ENCODE measurements around the gene GOSR1. TPM values are rescaled to one million over a fixed set of nuclear protein-coding genes. Genes with fewer than 3 reads are reported as not detected.
"Not testable (repeated sequence)": the region's sequence is repeated elsewhere in the genome, so short reads cannot be mapped to it uniquely, and the experiment has no call there.

The GOSR1 gene
- total RNA-seq, 4 donors from 2014 or later: 28.4 to 62.0 (median 44.6) TPM

DNA sequence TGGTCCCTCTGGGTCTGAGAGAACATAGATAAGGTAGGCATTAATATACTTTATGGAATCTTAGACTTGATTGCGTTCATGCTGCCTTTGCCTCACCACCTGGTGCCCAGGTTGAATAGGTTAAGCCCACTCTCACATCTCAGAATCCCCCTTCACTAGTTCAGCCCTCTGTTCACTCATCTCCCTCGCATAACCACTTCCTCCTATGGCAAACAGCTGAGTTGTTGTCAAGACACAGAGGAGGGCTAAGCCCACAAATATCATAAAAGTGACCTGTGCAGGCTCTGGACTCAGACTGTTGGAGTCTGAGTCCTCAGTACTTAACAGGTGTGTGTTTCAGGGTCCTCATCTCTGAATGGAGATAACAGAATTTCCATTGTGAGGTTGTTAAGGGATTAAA lies 55.7 kb downstream of the GOSR1 start:
- 79 to 95% methylated on average over 2 of the region's 2 CpGs for WGBS, 2 donors (ENCODE audit: low coverage in 1 of 2)

DNA sequence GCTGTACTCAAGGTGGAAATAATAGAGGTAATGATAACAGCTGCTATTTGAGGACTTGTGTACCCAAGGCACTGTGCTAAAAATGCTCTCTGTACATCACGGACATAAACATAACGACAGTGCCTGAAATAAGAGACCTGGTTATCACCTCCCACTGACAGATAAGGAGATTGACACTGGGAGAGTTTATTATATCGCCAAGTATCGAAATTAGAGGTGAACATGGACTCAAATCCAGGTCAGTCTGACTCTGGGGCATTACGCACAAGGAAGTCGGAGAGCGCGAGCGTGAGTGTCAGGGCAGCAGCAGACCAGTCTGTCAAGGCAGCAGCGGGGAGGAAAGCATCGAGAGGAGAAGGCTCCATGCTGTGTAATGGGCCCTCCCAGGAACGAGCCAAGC lies 57.1 kb downstream of the GOSR1 start:
- ATAC-seq: no peak
- H3K36me3 ChIP-seq: peaks cover 0 to 16% of the 10 kb centered on the region in 2 donors
- H3K27me3 ChIP-seq: no peaks in the 10 kb centered on the region
- TF ChIP-seq EP300 (IDR thresholded peaks at IDR 0.05): no peak
- no peak for TF ChIP-seq POLR2AphosphoS5 (IDR thresholded peaks at IDR 0.05)
- no peak for TF ChIP-seq POLR2A (IDR thresholded peaks at IDR 0.05)
- TF ChIP-seq, protein P1, sequence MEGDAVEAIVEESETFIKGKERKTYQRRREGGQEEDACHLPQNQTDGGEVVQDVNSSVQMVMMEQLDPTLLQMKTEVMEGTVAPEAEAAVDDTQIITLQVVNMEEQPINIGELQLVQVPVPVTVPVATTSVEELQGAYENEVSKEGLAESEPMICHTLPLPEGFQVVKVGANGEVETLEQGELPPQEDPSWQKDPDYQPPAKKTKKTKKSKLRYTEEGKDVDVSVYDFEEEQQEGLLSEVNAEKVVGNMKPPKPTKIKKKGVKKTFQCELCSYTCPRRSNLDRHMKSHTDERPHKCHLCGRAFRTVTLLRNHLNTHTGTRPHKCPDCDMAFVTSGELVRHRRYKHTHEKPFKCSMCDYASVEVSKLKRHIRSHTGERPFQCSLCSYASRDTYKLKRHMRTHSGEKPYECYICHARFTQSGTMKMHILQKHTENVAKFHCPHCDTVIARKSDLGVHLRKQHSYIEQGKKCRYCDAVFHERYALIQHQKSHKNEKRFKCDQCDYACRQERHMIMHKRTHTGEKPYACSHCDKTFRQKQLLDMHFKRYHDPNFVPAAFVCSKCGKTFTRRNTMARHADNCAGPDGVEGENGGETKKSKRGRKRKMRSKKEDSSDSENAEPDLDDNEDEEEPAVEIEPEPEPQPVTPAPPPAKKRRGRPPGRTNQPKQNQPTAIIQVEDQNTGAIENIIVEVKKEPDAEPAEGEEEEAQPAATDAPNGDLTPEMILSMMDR (IDR thresholded peaks at IDR 0.05): no peak
- H3K4me1 ChIP-seq: no peaks in the 10 kb centered on the region
- H3K4me3 ChIP-seq: no peak overlapping the region
- WGBS, 2 donors (ENCODE audit: low coverage in 1 of 2): 57 to 82% methylated on average over 11 to 12 of the region's 12 CpGs
- no peak overlapping the region for H3K27ac ChIP-seq
- H3K9me3 ChIP-seq: no peaks in the 10 kb centered on the region

More for the DNA sequence above, 55.7 kb downstream of the GOSR1 start:
- Histone ChIP-seq H3K4me3 (no peak overlapping the region), H3K9me3 (no peaks in the 10 kb centered on the region), H3K4me1 (no peaks in the 10 kb centered on the region), H3K27ac (no peak overlapping the region), H3K27me3 (no peaks in the 10 kb centered on the region), H3K36me3 (peaks cover 0 to 16% of the 10 kb centered on the region in 2 donors)
- no peak for TF ChIP-seq POLR2AphosphoS5 (IDR thresholded peaks at IDR 0.05)
- TF ChIP-seq, protein P1 (IDR thresholded peaks at IDR 0.05): no peak
- TF ChIP-seq POLR2A (IDR thresholded peaks at IDR 0.05): no peak
- no peak for TF ChIP-seq EP300 (IDR thresholded peaks at IDR 0.05)
- no peak for ATAC-seq

DNA sequence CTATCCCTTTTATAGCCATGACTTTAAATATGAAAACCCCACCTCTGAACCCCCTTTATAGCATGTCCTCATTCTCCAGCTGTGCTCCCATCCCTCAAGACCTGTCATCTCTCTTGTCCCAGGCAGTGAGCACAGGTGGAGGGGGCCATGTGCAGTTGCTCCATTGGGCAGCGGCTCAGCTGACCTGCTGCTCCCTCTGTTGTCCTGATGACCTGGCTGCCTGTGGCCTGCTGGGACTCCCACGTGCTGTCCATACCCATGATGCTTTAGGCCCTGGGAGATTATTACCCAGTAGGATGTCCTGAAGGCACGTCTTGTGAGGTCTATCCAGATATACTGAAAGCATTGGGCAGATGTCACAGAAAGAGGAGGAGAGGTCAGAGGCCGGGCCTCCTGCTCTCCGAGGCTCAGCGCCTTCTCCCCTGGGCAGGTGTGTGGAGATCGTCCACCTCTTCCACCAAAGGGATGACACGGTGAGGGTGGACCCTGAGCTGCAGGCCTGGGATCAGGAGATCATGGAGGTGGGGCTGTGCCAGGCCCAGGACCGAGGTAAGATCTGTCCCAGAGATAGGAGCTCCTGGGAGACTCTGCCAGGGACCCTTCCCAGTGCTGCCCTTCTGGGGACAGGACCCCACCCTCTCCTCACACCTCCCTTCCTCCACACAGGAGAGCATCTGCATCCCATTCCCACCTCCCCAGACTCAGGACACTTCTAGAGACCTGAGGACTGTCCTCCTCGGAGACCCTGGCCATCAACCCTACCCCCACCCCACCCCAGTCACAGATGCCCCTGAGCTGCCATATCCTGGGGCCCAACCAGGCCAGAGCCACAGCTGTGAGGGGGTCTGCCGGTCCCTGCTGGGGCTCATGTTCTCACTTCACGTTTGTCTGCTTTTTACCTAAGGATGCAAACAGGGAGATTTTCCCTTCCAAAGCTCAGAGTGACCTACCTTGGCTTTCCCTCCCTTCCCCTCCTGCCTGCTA lies 58.0 kb downstream of the GOSR1 start:
- Histone ChIP-seq H3K4me1 (no peaks in the 10 kb centered on the region), H3K36me3 (peaks cover 0 to 12% of the 10 kb centered on the region in 2 donors), H3K27ac (no peak overlapping the region), H3K4me3 (no peak overlapping the region), H3K9me3 (no peaks in the 10 kb centered on the region), H3K27me3 (no peaks in the 10 kb centered on the region)
- no peak for TF ChIP-seq EP300 (IDR thresholded peaks at IDR 0.05)
- ATAC-seq: no peak
- WGBS, 2 donors (ENCODE audit: low coverage in 1 of 2): 67 to 90% methylated on average over 1 to 6 of the region's 12 CpGs

DNA sequence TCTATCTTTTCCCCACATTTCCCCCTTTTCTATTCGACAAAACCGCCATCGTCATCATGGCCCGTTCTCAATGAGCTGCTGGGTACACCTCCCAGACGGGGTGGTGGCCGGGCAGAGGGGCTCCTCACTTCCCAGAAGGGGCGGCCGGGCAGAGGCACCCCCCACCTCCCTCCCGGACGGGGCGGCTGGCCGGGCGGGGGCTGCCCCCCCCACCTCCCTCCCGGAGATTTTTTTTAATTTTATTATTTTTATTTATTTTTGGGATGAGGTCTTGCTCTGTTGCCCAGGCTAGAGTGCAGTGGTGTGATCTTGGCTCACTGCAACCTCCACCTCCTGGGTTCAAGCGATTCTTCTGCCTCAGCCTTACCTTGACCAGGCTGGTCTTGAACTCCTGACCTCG lies 59.6 kb downstream of the GOSR1 start:
- H3K4me3 ChIP-seq, H3K36me3 ChIP-seq, H3K4me1 ChIP-seq, ATAC-seq, H3K9me3 ChIP-seq, H3K27ac ChIP-seq, H3K27me3 ChIP-seq: not testable (repeated sequence)
- 92 to 100% methylated on average over 4 of the region's 16 CpGs for WGBS, 2 donors (ENCODE audit: low coverage in 1 of 2)

DNA sequence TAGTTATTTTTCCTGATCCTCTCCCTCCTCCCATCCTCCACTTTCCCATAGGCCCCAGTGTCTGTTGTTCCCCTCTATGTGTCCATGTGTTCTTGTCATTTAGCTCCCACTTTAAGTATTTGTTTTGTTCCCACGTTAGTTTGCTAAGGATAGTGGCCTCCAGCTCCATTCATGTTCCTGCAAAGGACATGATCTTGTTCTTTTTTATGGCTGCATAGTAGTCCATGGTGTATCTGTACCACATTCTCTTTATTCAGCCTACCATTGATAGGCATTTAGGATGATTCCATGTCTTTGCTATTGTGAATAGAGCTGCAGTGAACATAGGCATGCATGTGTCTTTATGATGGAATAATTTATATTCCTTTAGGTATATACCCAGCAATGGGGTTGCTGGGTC lies 60.5 kb downstream of the GOSR1 start:
- not testable (repeated sequence) for H3K9me3 ChIP-seq, H3K36me3 ChIP-seq, H3K27me3 ChIP-seq, H3K27ac ChIP-seq, H3K4me3 ChIP-seq, H3K4me1 ChIP-seq, ATAC-seq
- WGBS, 2 donors (ENCODE audit: low coverage in 1 of 2): 40 to 79% methylated on average over 1 of the region's 1 CpG

DNA sequence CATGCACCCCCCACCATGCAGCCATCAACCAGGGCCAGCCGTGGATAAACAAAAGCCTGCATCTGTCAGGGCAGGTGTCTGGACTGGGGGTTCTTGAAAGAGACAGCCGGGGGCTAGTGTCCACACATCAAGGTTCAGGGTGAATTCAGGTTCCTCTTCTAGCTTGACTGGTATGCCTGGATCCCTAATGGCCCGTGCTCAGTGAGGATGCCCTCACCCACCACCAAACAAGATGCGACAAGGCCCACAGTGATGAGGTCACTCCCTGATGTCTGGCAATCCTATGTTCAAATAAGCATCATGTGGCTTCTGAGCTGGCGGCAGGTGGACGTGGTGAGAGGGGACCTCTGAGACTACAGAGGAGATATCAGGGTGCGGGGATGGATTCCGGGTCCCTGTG lies 64.6 kb downstream of the GOSR1 start:
- Histone ChIP-seq H3K27ac (no peak overlapping the region), H3K4me3 (no peak overlapping the region), H3K27me3 (no peaks in the 10 kb centered on the region), H3K36me3 (peaks cover 0 to 5% of the 10 kb centered on the region in 2 donors), H3K4me1 (no peaks in the 10 kb centered on the region), H3K9me3 (no peaks in the 10 kb centered on the region)
- TF ChIP-seq EP300 (IDR thresholded peaks at IDR 0.05) (no peak), POLR2A (IDR thresholded peaks at IDR 0.05) (no peak), POLR2AphosphoS5 (IDR thresholded peaks at IDR 0.05) (no peak)
- TF ChIP-seq, protein P1 (IDR thresholded peaks at IDR 0.05): no peak
- WGBS, 2 donors (ENCODE audit: low coverage in 1 of 2): 77 to 95% methylated on average over 4 to 6 of the region's 8 CpGs
- ATAC-seq: no peak
